ENCODE results near the gene CASTOR2.
"Not testable (repeated sequence)": the region's sequence is repeated elsewhere in the genome, so short reads cannot be mapped to it uniquely, and the experiment has no call there.

DNA sequence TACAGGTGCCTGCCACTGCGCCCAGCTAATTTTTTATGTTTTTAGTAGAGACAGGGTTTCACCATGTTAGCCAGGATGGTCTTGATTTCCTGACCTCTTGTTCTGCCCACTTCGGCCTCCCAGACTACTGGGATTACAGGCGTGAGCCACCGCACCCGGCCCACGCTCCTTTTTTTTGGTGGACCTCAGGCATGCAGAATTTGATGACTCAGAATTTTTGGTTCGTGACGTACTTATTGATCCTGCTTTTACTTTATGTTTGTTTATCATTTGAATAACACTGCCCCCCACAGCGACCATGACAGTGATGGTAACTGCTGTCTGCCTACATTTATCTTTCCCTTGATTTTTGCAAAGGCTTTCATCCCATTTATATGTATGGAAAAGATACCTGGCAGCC lies 23.9 kb downstream of the CASTOR2 start:
- TF ChIP-seq EZH2 (IDR thresholded peaks at IDR 0.05; ENCODE audit: borderline replicate concordance, low read depth, low read length, severe bottlenecking) = not testable (repeated sequence)
- TF ChIP-seq, protein P1, sequence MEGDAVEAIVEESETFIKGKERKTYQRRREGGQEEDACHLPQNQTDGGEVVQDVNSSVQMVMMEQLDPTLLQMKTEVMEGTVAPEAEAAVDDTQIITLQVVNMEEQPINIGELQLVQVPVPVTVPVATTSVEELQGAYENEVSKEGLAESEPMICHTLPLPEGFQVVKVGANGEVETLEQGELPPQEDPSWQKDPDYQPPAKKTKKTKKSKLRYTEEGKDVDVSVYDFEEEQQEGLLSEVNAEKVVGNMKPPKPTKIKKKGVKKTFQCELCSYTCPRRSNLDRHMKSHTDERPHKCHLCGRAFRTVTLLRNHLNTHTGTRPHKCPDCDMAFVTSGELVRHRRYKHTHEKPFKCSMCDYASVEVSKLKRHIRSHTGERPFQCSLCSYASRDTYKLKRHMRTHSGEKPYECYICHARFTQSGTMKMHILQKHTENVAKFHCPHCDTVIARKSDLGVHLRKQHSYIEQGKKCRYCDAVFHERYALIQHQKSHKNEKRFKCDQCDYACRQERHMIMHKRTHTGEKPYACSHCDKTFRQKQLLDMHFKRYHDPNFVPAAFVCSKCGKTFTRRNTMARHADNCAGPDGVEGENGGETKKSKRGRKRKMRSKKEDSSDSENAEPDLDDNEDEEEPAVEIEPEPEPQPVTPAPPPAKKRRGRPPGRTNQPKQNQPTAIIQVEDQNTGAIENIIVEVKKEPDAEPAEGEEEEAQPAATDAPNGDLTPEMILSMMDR (IDR thresholded peaks at IDR 0.05; ENCODE audit: borderline replicate concordance, extremely low read depth, low read length, poor library complexity, severe bottlenecking) = not testable (repeated sequence)

Data from DND-41 (cell line).